GM19463 (cell line): ENCODE results near the gene SLC45A3.

Experiments used
- ATAC-seq: cut with Tn5 transposase; IDR thresholded peaks from one replicate; pipeline ENCODE4 v1.9.1; 2021; ENCODE audit warnings: mild to moderate bottlenecking, moderate library complexity; ENCODE audit not compliant: unreplicated experiment

SLC45A3 gene

GRCh38 chr1:205669341-205670149, 10.8 kb downstream of the SLC45A3 start:
- ATAC-seq = peak; percentile 36

- peak; percentile 40 for ATAC-seq
Observed at GRCh38 chr1:205668951-205669340, 11.4 kb downstream of the SLC45A3 start.

- no peak for ATAC-seq
Observed at GRCh38 chr1:205667909-205668643, 12.2 kb downstream of the SLC45A3 start.

GRCh38 chr1:205666372-205667166, 13.7 kb downstream of the SLC45A3 start:
- ATAC-seq = no peak

GRCh38 chr1:205665201-205666045, 14.9 kb downstream of the SLC45A3 start:
- no peak for ATAC-seq

- no peak for ATAC-seq
Observed at GRCh38 chr1:205664399-205665017, 15.8 kb downstream of the SLC45A3 start.

- no peak for ATAC-seq
Observed at GRCh38 chr1:205663286-205663936, 16.9 kb downstream of the SLC45A3 start.

- ATAC-seq = no peak
Observed at GRCh38 chr1:205662791-205663190, 17.5 kb downstream of the SLC45A3 start.

- ATAC-seq = no peak
Observed at GRCh38 chr1:205662135-205662738, 18.1 kb downstream of the SLC45A3 start.

GRCh38 chr1:205661429-205662134, 18.7 kb downstream of the SLC45A3 start:
- ATAC-seq = no peak

- no peak for ATAC-seq
Observed at GRCh38 chr1:205660361-205660760, 19.9 kb downstream of the SLC45A3 start.

- peak; percentile 89 for ATAC-seq
Observed at GRCh38 chr1:205658943-205659581, 21.2 kb downstream of the SLC45A3 start.

GRCh38 chr1:205656236-205656635, 24.1 kb downstream of the SLC45A3 start:
- no peak for ATAC-seq

- ATAC-seq = no peak
Observed at GRCh38 chr1:205652984-205653383, 27.3 kb downstream of the SLC45A3 start.

- ATAC-seq = no peak
Observed at GRCh38 chr1:205650241-205650640, 30.1 kb downstream of the SLC45A3 start.

GRCh38 chr1:205645519-205645918, 34.8 kb downstream of the SLC45A3 start:
- ATAC-seq = no peak

GRCh38 chr1:205642679-205643307, 37.5 kb downstream of the SLC45A3 start:
- ATAC-seq = no peak

- ATAC-seq = no peak
Observed at GRCh38 chr1:205639567-205639966, 40.7 kb downstream of the SLC45A3 start.
